Measurements from ENCODE around the gene MRPS18A.

Gene MRPS18A

DNA sequence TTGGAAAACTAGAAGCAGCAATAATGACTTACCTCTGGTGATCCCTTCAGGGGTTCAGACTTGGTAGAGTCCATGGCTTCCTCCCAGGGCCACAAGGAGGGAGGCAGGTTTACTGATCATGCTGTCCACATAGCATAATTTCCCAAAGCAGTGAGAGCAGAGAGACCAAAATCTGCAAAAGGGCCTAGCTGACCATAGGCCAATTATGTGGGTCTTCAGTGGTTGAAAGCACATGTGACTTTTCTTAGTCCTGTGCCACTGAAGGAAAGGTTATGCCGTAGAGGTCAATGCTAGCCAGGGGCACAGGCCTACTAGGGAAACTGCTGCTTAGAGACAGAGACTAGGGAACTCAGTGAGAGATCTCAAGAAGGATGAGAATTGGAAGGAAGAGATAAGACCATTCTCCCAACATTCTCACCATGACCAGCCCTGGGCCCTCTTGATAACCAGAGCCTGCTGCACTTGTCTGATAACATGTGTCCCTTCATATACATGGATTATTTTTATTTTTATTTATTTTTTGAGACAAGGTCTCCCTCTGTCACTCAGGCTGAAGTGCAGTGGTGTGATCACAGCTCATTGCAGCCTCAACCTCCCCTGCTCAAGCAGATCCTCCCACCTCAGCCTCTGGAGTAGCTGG lies 56.5 kb downstream of the MRPS18A start:
- Histone ChIP-seq H3K9ac (ENCODE audit: low read depth, low read length, poor library complexity) (no peak overlapping the region), H3K4me1 (ENCODE audit: control insufficient read depth in 2 of 2, insufficient read depth in 1 of 2, low read depth in 1 of 2, low read length in 2 of 2) (peaks cover 9 to 12% of the 10 kb centered on the region in 2 donors), H2AK5ac (ENCODE audit: low read depth, low read length) (no peak overlapping the region)

DNA sequence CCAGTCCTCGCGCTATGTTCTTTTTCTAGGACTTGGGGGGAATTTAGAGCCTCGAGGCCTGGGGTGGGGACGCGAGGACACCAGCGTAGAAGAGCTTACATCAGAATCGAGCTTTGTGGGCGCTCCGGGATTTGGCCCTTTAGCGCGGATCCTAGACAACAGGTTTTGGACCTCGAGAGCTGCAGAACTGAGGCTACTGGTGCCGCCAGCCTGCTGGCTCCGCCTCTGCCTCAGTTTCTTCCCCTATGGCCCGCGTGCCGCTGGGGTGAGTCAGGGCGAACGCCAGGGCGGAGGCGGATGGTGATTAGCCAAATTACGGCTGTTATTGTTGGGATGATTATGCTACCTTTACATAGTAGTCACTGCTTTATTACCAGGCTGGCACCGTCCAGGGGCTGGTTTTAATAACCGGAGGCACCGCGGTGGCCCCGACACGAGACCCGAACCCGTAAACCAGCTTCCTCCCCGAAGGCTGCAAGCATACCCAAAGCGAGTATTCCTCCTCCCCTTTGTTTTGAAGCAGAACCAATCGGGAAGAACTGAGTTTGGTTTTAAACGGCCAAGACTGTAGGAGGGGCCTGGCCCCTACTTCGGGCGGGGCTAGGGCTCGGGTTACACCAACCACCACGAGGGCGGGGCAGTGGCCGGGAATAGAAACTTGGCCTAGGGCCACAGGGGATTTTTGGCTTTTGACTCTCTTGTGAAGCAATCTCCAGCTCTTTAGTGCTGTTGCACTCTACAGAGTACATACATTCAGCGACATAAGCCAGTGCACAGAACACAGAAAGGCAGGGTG lies 57.9 kb downstream of the MRPS18A start:
- Histone ChIP-seq H3K23ac (ENCODE audit: low read depth, low read length, poor library complexity) (no peak overlapping the region), H3K27me3 (ENCODE audit: control insufficient read depth in 3 of 3, insufficient read depth in 3 of 3, low read depth in 1 of 3, low read length in 3 of 3) (no peaks in the 10 kb centered on the region), H3K27ac (replicated peaks; ENCODE audit: low read length) (peak overlapping the region; percentile 95), H2AK5ac (ENCODE audit: low read depth, low read length) (peak overlapping the region; percentile 73), H3K14ac (ENCODE audit: low read length) (peak overlapping the region; percentile 96), H3K18ac (ENCODE audit: low read length) (peak overlapping the region; percentile 100), H3K4ac (ENCODE audit: low read length) (peak overlapping the region; percentile 99), H4K8ac (ENCODE audit: low read depth, low read length) (peak overlapping the region; percentile 0), H3K4me1 (ENCODE audit: control insufficient read depth in 2 of 2, insufficient read depth in 1 of 2, low read depth in 1 of 2, low read length in 2 of 2) (peaks cover 6 to 9% of the 10 kb centered on the region in 2 donors), H3K4me2 (ENCODE audit: insufficient read depth, low read length, poor library complexity, severe bottlenecking) (peak overlapping the region; percentile 67), H2AFZ (ENCODE audit: low read length) (peak overlapping the region; percentile 96), H2BK12ac (ENCODE audit: low read length) (peak overlapping the region; percentile 44), H2BK5ac (ENCODE audit: low read length) (peak overlapping the region; percentile 99), H2BK15ac (ENCODE audit: low read length) (peak overlapping the region; percentile 87), H3K9ac (ENCODE audit: low read depth, low read length, poor library complexity) (peak overlapping the region; percentile 94), H3K9me3 (replicated peaks in 1 of 2; ENCODE audit: control insufficient read depth in 2 of 2, insufficient read depth in 1 of 2, low read depth in 1 of 2, low read length in 2 of 2) (no peaks in the 10 kb centered on the region), H3K36me3 (replicated peaks in 1 of 2; ENCODE audit: control insufficient read depth in 2 of 2, insufficient read depth in 2 of 2, low read length in 2 of 2) (peaks cover 22 to 32% of the 10 kb centered on the region in 2 donors), H2BK120ac (ENCODE audit: low read depth, low read length) (peak overlapping the region; percentile 69), H3K4me3 (ENCODE audit: low read length in 2 of 2) (peak overlapping the region; percentile 75 to 90), H3K79me1 (ENCODE audit: low read depth, low read length) (peaks cover 4% of the 10 kb centered on the region), H4K91ac (ENCODE audit: low read depth, low read length, poor library complexity) (no peak overlapping the region)
- DNase-seq (ENCODE audit: low spot score): peak; percentile 88
- WGBS, 2 donors (ENCODE audit: extremely low coverage in 2 of 2, insufficient read length in 2 of 2, insufficient replicate concordance in 1 of 2): no CpG with 5 or more reads among the region's 41 CpGs

More for the DNA sequence above, 56.5 kb downstream of the MRPS18A start:
- DNase-seq (ENCODE audit: low spot score): no peak
- Histone ChIP-seq H3K23ac (ENCODE audit: low read depth, low read length, poor library complexity) (no peak overlapping the region), H4K91ac (ENCODE audit: low read depth, low read length, poor library complexity) (peak overlapping the region; percentile 74), H3K9me3 (replicated peaks in 1 of 2; ENCODE audit: control insufficient read depth in 2 of 2, insufficient read depth in 1 of 2, low read depth in 1 of 2, low read length in 2 of 2) (no peaks in the 10 kb centered on the region), H3K27me3 (ENCODE audit: control insufficient read depth in 3 of 3, insufficient read depth in 3 of 3, low read depth in 1 of 3, low read length in 3 of 3) (no peaks in the 10 kb centered on the region), H2BK12ac (ENCODE audit: low read length) (no peak overlapping the region), H3K4me2 (ENCODE audit: insufficient read depth, low read length, poor library complexity, severe bottlenecking) (no peak overlapping the region), H2BK120ac (ENCODE audit: low read depth, low read length) (no peak overlapping the region), H3K18ac (ENCODE audit: low read length) (no peak overlapping the region), H3K14ac (ENCODE audit: low read length) (no peak overlapping the region), H3K79me1 (ENCODE audit: low read depth, low read length) (peaks cover 4% of the 10 kb centered on the region), H3K36me3 (replicated peaks in 1 of 2; ENCODE audit: control insufficient read depth in 2 of 2, insufficient read depth in 2 of 2, low read length in 2 of 2) (peaks cover 10 to 18% of the 10 kb centered on the region in 2 donors), H3K4ac (ENCODE audit: low read length) (no peak overlapping the region), H2BK15ac (ENCODE audit: low read length) (no peak overlapping the region), H3K27ac (replicated peaks; ENCODE audit: low read length) (no peak overlapping the region), H2BK5ac (ENCODE audit: low read length) (no peak overlapping the region), H3K4me3 (ENCODE audit: low read length in 2 of 2) (no peak overlapping the region), H2AFZ (ENCODE audit: low read length) (no peak overlapping the region), H4K8ac (ENCODE audit: low read depth, low read length) (no peak overlapping the region)
- WGBS, 2 donors (ENCODE audit: extremely low coverage in 2 of 2, insufficient read length in 2 of 2, insufficient replicate concordance in 1 of 2): no CpG with 5 or more reads among the region's 1 CpG

DNA sequence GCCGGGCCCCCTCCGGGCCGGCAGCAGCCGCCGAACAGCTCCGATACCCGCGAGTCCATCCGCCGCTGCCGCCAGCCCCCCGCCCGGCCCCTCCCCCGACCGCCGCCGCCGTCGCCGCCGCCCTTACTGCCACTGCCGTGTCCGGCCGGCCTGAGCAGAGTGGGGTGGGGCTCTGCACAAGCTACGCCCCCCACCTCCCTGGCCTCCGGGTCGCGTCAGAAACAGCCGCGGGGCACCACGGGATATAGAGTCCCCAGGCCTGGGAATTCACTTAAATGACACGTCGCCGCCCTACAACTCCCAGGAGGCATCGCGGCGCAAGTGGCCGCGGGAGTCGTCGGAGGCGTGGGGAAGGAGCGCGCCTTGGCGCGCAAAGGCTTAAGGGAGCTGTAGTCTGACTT lies 58.5 kb downstream of the MRPS18A start, which contains the start of gene GTPBP2:
Gene GTPBP2 (minus strand): TSS at position 161 of the 401 bp plus-strand sequence. CDS start 102 bp downstream, at position 59.
- no CpG with 5 or more reads among the region's 46 CpGs for WGBS, 2 donors (ENCODE audit: extremely low coverage in 2 of 2, insufficient read length in 2 of 2, insufficient replicate concordance in 1 of 2)
- H2BK15ac ChIP-seq (ENCODE audit: low read length): peak within 1 kb of the TSS; percentile 87

More for the DNA sequence above, 58.5 kb downstream of the MRPS18A start, which contains the start of gene GTPBP2:
- Histone ChIP-seq H3K27ac (replicated peaks; ENCODE audit: low read length) (peak within 1 kb of the TSS; percentile 95), H3K4ac (ENCODE audit: low read length) (peak within 1 kb of the TSS; percentile 99), H3K14ac (ENCODE audit: low read length) (peak within 1 kb of the TSS; percentile 96), H3K36me3 (replicated peaks in 1 of 2; ENCODE audit: control insufficient read depth in 2 of 2, insufficient read depth in 2 of 2, low read length in 2 of 2) (peaks cover 28 to 38% of the 10 kb centered on the region in 2 donors), H3K79me1 (ENCODE audit: low read depth, low read length) (peaks cover 4% of the 10 kb centered on the region), H3K27me3 (ENCODE audit: control insufficient read depth in 3 of 3, insufficient read depth in 3 of 3, low read depth in 1 of 3, low read length in 3 of 3) (no peaks in the 10 kb centered on the region), H3K23ac (ENCODE audit: low read depth, low read length, poor library complexity) (peak within 1 kb of the TSS; percentile 57), H2BK120ac (ENCODE audit: low read depth, low read length) (peak within 1 kb of the TSS; percentile 69), H3K9me3 (replicated peaks in 1 of 2; ENCODE audit: control insufficient read depth in 2 of 2, insufficient read depth in 1 of 2, low read depth in 1 of 2, low read length in 2 of 2) (no peaks in the 10 kb centered on the region), H2AK5ac (ENCODE audit: low read depth, low read length) (peak within 1 kb of the TSS; percentile 73), H2BK12ac (ENCODE audit: low read length) (peak within 1 kb of the TSS; percentile 44), H3K4me2 (ENCODE audit: insufficient read depth, low read length, poor library complexity, severe bottlenecking) (peak within 1 kb of the TSS; percentile 74), H3K9ac (ENCODE audit: low read depth, low read length, poor library complexity) (peak within 1 kb of the TSS; percentile 94), H3K18ac (ENCODE audit: low read length) (peak within 1 kb of the TSS; percentile 100), H3K4me3 (ENCODE audit: low read length in 2 of 2) (peak within 1 kb of the TSS; percentile 75 to 90), H4K8ac (ENCODE audit: low read depth, low read length) (peak within 1 kb of the TSS; percentile 0), H3K4me1 (ENCODE audit: control insufficient read depth in 2 of 2, insufficient read depth in 1 of 2, low read depth in 1 of 2, low read length in 2 of 2) (peaks cover 6 to 9% of the 10 kb centered on the region in 2 donors), H2BK5ac (ENCODE audit: low read length) (peak within 1 kb of the TSS; percentile 99), H4K91ac (ENCODE audit: low read depth, low read length, poor library complexity) (no peak within 1 kb of the TSS), H2AFZ (ENCODE audit: low read length) (peak within 1 kb of the TSS; percentile 96)
- peak; percentile 98 for DNase-seq (ENCODE audit: low spot score)

Measured in neuronal stem cell (in vitro differentiated cells).